GM12878 (cell line): ENCODE measurements around the gene OR51B4. TPM values are rescaled to one million over a fixed set of nuclear protein-coding genes. Genes with fewer than 3 reads are reported as not detected.

ENCODE experiments used
- ATAC-seq: fragments of 200-7000 bp; cut with Tn5 transposase; 3 replicates; pipeline ENCODE4 v1.9.1; 2020; ENCODE audit warnings: mild to moderate bottlenecking, moderate library complexity
- BruUV-seq: library from RNA; stranded (reverse); fragments of 400-500 nt; replicated peaks from 2 replicates; lab custom pipeline; 2021; lab: Mats Ljungman, UMichigan
- CTCF ChIA-PET: fragments of 300-600 bp; sonication (Branson Sonifier 250); formaldehyde crosslinking; extraction: SDS; loops from one replicate; lab custom pipeline; 2021; ENCODE audit warnings: inconsistent platforms; lab: Yijun Ruan, JAX
- POLR2A ChIA-PET: fragments of 350-600 bp; formaldehyde crosslinking; extraction: SDS; loops from one replicate; lab custom pipeline; 2021; ENCODE audit warnings: inconsistent platforms; lab: Charles Lee
- RAD21 ChIA-PET: fragments of 300-600 bp; sonication (Branson Sonifier 250); formaldehyde crosslinking; loops from one replicate; lab custom pipeline; 2023; ENCODE audit warnings: antibody characterized with exemption; ENCODE audit not compliant: unreplicated experiment; lab: Charles Lee
- SMC1A ChIA-PET: fragments of 300-600 bp; sonication (Branson Sonifier 250); formaldehyde crosslinking; loops from one replicate; lab custom pipeline; 2023; ENCODE audit not compliant: unreplicated experiment, uncharacterized antibody; lab: Charles Lee
- DNase-seq: peaks from one replicate; pipeline ENCODE4 v3.0.0-alpha.2; 2011; ENCODE audit warnings: low read depth, low spot score
- FAIRE-seq: peaks from 3 replicates; lab custom pipeline; 2011; peaks lifted over from hg19 to GRCh38; lab: Jason Lieb, UNC
- H2AFZ ChIP-seq: 2 replicates; pipeline ENCODE4 v1.6.0; 2011; ENCODE audit warnings: low read depth, low read length, control low read depth; ENCODE audit not compliant: control insufficient read depth
- H3K27ac ChIP-seq: 2 replicates; pipeline ENCODE4 v1.5.1; 2011; ENCODE audit warnings: control low read depth; ENCODE audit not compliant: control insufficient read depth, insufficient read depth
- H3K27me3 ChIP-seq, 2 experiments: replicated peaks in 1 of 2; 2 replicates each; pipeline versions ENCODE4 v1.6.0 to v1.6.1; 2011; ENCODE audit warnings: low read length in 1 of 2; ENCODE audit not compliant: control insufficient read depth in 2 of 2, insufficient read depth in 2 of 2
- H3K36me3 ChIP-seq, 2 experiments: 2 replicates each; pipeline ENCODE4 v1.5.1; 2011; ENCODE audit warnings: low read length in 1 of 2; ENCODE audit not compliant: control insufficient read depth in 2 of 2, insufficient read depth in 2 of 2
- H3K4me1 ChIP-seq: 2 replicates; pipeline ENCODE4 v1.6.1; 2011; ENCODE audit warnings: mild to moderate bottlenecking, low read length, moderate library complexity, mixed read lengths; ENCODE audit not compliant: control insufficient read depth, insufficient read depth
- H3K4me2 ChIP-seq: 2 replicates; pipeline ENCODE4 v1.6.0; 2011; ENCODE audit warnings: control low read depth; ENCODE audit not compliant: control insufficient read depth, insufficient read depth
- H3K4me3 ChIP-seq: fragments of 200-600 bp; sonication (generic); 2 replicates; pipeline ENCODE4 v1.5.1; 2016
- H3K79me2 ChIP-seq: 2 replicates; pipeline ENCODE4 v1.6.0; 2011; ENCODE audit warnings: low read length; ENCODE audit not compliant: control insufficient read depth, insufficient read depth
- H3K9ac ChIP-seq: 2 replicates; pipeline ENCODE4 v1.8.0; 2011; ENCODE audit warnings: low read length, control low read depth, mixed read lengths; ENCODE audit not compliant: control insufficient read depth, insufficient read depth
- H3K9me3 ChIP-seq: replicated peaks from 3 replicates; pipeline ENCODE4 v1.5.1; 2011; ENCODE audit warnings: mild to moderate bottlenecking, low read length; ENCODE audit not compliant: control insufficient read depth, insufficient read depth
- H4K20me1 ChIP-seq: 2 replicates; pipeline ENCODE4 v1.6.0; 2011; ENCODE audit not compliant: control insufficient read depth, insufficient read depth
- ASH2L ChIP-seq: fragments of 300-600, 200-600 bp; sonication (generic); IDR thresholded peaks from 2 replicates; pipeline ENCODE4 v1.6.1; 2017; ENCODE audit warnings: low read depth, mild to moderate bottlenecking, borderline replicate concordance
- CBX3 ChIP-seq: fragments of 200-600 bp; sonication (generic); IDR thresholded peaks from 2 replicates; pipeline ENCODE4 v1.6.1; 2016; ENCODE audit warnings: low read depth, borderline replicate concordance
- CTCF ChIP-seq, 3 experiments: IDR thresholded peaks in 2 of 3; conservative IDR thresholded peaks in 1 of 3; 2 replicates each; pipeline ENCODE4 v1.5.1; 2011; ENCODE audit warnings: low read depth in 3 of 3, low read length in 3 of 3, mild to moderate bottlenecking in 3 of 3, control low read depth in 2 of 3, moderate library complexity in 2 of 3, inconsistent platforms in 1 of 3, mixed read lengths in 1 of 3; ENCODE audit not compliant: control insufficient read depth in 2 of 3, insufficient read depth in 1 of 3; ENCODE audit errors: extremely low read depth in 1 of 3
- HDAC2 ChIP-seq: fragments of 200-600 bp; sonication (generic); IDR thresholded peaks from 2 replicates; pipeline ENCODE4 v1.6.1; 2017
- MLLT1 ChIP-seq: fragments of 450-650 bp; IDR thresholded peaks from 2 replicates; pipeline ENCODE4 v1.6.1; 2016; ENCODE audit warnings: mild to moderate bottlenecking
- WGBS: methylation state at CpG from one replicate; pipeline ENCODE4 v1.1.6; 2016; ENCODE audit warnings: low lambda C conversion rate; ENCODE audit not compliant: insufficient replicate concordance, insufficient coverage; ENCODE audit errors: missing lambda C conversion rate; 5-methylcytosine and 5-hydroxymethylcytosine counted together
- in situ Hi-C: fragments of 300-500 bp; cut with MboI; formaldehyde crosslinking; loops from 9 replicates; pipeline ENCODE4 v1.14.3; 2018; ENCODE audit warnings: mixed read lengths
- intact Hi-C: fragments of 100-400 bp; cut with micrococcal nuclease; formaldehyde crosslinking; loops from one replicate; pipeline ENCODE4 v1.14.2; 2022; ENCODE audit not compliant: unreplicated experiment
- polyA plus RNA-seq, 11 experiments: library from polyadenylated mRNA; depleted of rRNA in 4 of 11; unstranded in 6 of 11; stranded (reverse) in 5 of 11; fragments of >200 nt; fragmentation: Nextera tagmentation in 4 of 11; fragmentation: Illumina TruSeq in 1 of 11; extraction: Ambion mirVana in 4 of 11; extraction: Trizol in 1 of 11; gene quantifications; 1 replicate in 1 of 11; 2 replicates in 10 of 11; pipeline versions ENCODE4 v1.2.1 to v1.2.3, GENCODE V29; 2011 to 2016; ENCODE audit warnings: inconsistent platforms in 2 of 11, missing spikeins in 2 of 11, low read depth in 1 of 11
- total RNA-seq, 4 experiments: library from RNA; depleted of rRNA in 3 of 4; stranded (reverse); fragments of >200 nt in 3 of 4; fragmentation: Illumina TruSeq in 1 of 4; extraction: Trizol in 1 of 4; gene quantifications; 2 replicates each; pipeline versions ENCODE4 v1.2.1 to v1.2.3, GENCODE V29; 2013 to 2021

Gene OR51B4
- total and polyA plus RNA-seq, 10 of the 15 experiments (the other 5 are each of a cell fraction or from before 2014, with no cell fraction given) = 0.23 to 2.1 TPM; not detected in 8

- POLR2A ChIA-PET = no interaction called here
- no peak for DNase-seq
- Histone ChIP-seq H3K27ac (no peak overlapping the region), H3K27me3 (no peaks in the 10 kb centered on the region)
- FAIRE-seq = no peak
- TF ChIP-seq CTCF (IDR thresholded peaks at IDR 0.05 in 2 of 3, conservative IDR thresholded peaks at IDR 0.05 in 1 of 3; ENCODE audit: control insufficient read depth in 2 of 3, extremely low read depth in 1 of 3, insufficient read depth in 1 of 3, low read depth in 3 of 3, low read length in 3 of 3) (no peak), HDAC2 (no peak), ASH2L (no peak), CBX3 (no peak), MLLT1 (no peak)
- TF ChIP-seq, all 136 proteins: peak for 0
- 19% methylated on average over 3 of the region's 3 CpGs for WGBS
- BruUV-seq = no TSS peak
- CTCF ChIA-PET = no interaction called here
- in situ Hi-C loops (no loop called here), intact Hi-C loops (no loop called here)
- no peaks in the 10 kb centered on the region for H4K20me1 ChIP-seq
- H3K79me2 ChIP-seq = no peaks in the 10 kb centered on the region
- SMC1A ChIA-PET = no interaction called here
- no peaks in the 10 kb centered on the region for H3K36me3 ChIP-seq
- H3K4me2 ChIP-seq = no peak overlapping the region
- H2AFZ ChIP-seq = no peak overlapping the region
- H3K4me3 ChIP-seq = no peak overlapping the region
- RAD21 ChIA-PET = no interaction called here
- H3K9me3 ChIP-seq = no peaks in the 10 kb centered on the region
- ATAC-seq = no peak
- H3K9ac ChIP-seq = no peak overlapping the region
- H3K4me1 ChIP-seq = no peaks in the 10 kb centered on the region
These were observed 14.8 kb downstream of the OR51B4 start for GRCh38 chr11:5286901-5287300.
